ENCODE data around the gene EML5. TPM values are rescaled to one million over a fixed set of nuclear protein-coding genes. Genes with fewer than 3 reads are reported as not detected.

Gene EML5
- total RNA-seq, 1 experiment from 2014 or later = 0.64 TPM

- peak; percentile 78 for DNase-seq (ENCODE audit: low read depth)
Observed at GRCh38 chr14:88562831-88563686, 229.7 kb downstream of the EML5 start, which contains the start of gene ZC3H14. TSS of gene ZC3H14 (plus strand) at chr14:88563037. CDS start at chr14:88563134, 97 bp downstream.

GRCh38 chr14:88562532-88562830 is 230.3 kb downstream of the EML5 start:
- no peak for DNase-seq (ENCODE audit: low read depth)

Other genes starting within 250 kb of the EML5 start
- 3.7 and 6.2 TPM in 2 replicates for gene PTPN21, start 237.9 kb downstream of the EML5 start, total RNA-seq (2014; rRNA removed; shearing (Covaris generic))
- gene ZC3H14, start 229.9 kb downstream of the EML5 start, total RNA-seq (2014; rRNA removed; shearing (Covaris generic)) = 46.8 and 58.7 TPM in 2 replicates
- gene TTC8, start 31.7 kb upstream of the EML5 start, total RNA-seq (2014; rRNA removed; shearing (Covaris generic)) = 18.8 and 19.0 TPM in 2 replicates